K562 (cell line): ENCODE results near the gene C19orf67. TPM values are rescaled to one million over a fixed set of nuclear protein-coding genes. Genes with fewer than 3 reads are reported as not detected.

Source experiments
- ARNT ChIP-seq, 2 experiments: fragments of 450-650 bp; IDR thresholded peaks; 2 replicates each; pipeline ENCODE4 v1.6.1; 2016; ENCODE audit warnings: mild to moderate bottlenecking in 1 of 2
- CBFA2T2 ChIP-seq: fragments of 450-650 bp; conservative IDR thresholded peaks from 2 replicates; pipeline ENCODE4 v1.6.1; 2017; ENCODE audit warnings: mild to moderate bottlenecking
- CBX1 ChIP-seq: sonication (generic); IDR thresholded peaks from 2 replicates; pipeline ENCODE4 v1.6.1; 2016; ENCODE audit warnings: antibody characterized with exemption, low read depth, mild to moderate bottlenecking
- CC2D1A ChIP-seq: fragments of 450-650 bp; IDR thresholded peaks from 2 replicates; pipeline ENCODE4 v1.6.1; 2017; ENCODE audit warnings: mild to moderate bottlenecking
- KDM1A ChIP-seq, 2 experiments: fragments of 450-650 bp; IDR thresholded peaks; 2 replicates each; pipeline ENCODE4 v1.6.1; 2016; ENCODE audit warnings: mild to moderate bottlenecking in 2 of 2
- KLF13 ChIP-seq: fragments of 450-650 bp; IDR thresholded peaks from 2 replicates; pipeline ENCODE4 v1.6.1; 2016; ENCODE audit warnings: missing genetic modification characterization, low read depth, mild to moderate bottlenecking, missing compliant biosample characterization, moderate library complexity, borderline replicate concordance
- MCM2 ChIP-seq: fragments of 450-650 bp; IDR thresholded peaks from 2 replicates; pipeline ENCODE4 v1.6.1; 2017; ENCODE audit warnings: low read depth, mild to moderate bottlenecking
- MYC ChIP-seq, 2 experiments: fragments of 250-450 bp in 1 of 2; sonication (Bioruptor Pico) in 1 of 2; IDR thresholded peaks; 2 replicates each; pipeline versions ENCODE4 v1.5.1 to v1.6.1; 2012 to 2021; ENCODE audit warnings: low read depth in 2 of 2, borderline replicate concordance in 1 of 2, improper control_type of control experiment in 1 of 2, low read length in 1 of 2, mild to moderate bottlenecking in 1 of 2, moderate library complexity in 1 of 2
- POLR2G ChIP-seq: fragments of 200-400 bp; formaldehyde crosslinking; IDR thresholded peaks from 2 replicates; pipeline ENCODE4 v1.6.1; 2017; ENCODE audit warnings: low read depth, mild to moderate bottlenecking, antibody characterized with exemption, low read length, moderate library complexity
- RAD51 ChIP-seq: fragments of 450-650 bp; IDR thresholded peaks from 2 replicates; pipeline ENCODE4 v1.7.1; 2016; ENCODE audit warnings: low read depth, mild to moderate bottlenecking, borderline replicate concordance
- REST ChIP-seq, 2 experiments: fragments of 450-650 bp; formaldehyde crosslinking in 1 of 2; IDR thresholded peaks; 2 replicates each; pipeline versions ENCODE4 v1.4.0 to v1.6.1; 2014 to 2020; ENCODE audit warnings: mild to moderate bottlenecking in 2 of 2, borderline replicate concordance in 1 of 2, low read depth in 1 of 2
- SMARCE1 ChIP-seq: fragments of 450-650 bp; IDR thresholded peaks from 2 replicates; pipeline ENCODE4 v1.7.1; 2016; ENCODE audit warnings: mild to moderate bottlenecking
- SRSF9 ChIP-seq: fragments of 200-400 bp; formaldehyde crosslinking; IDR thresholded peaks from 2 replicates; pipeline ENCODE4 v1.6.1; 2017; ENCODE audit warnings: low read depth, low read length, borderline replicate concordance
- TBL1XR1 ChIP-seq, 2 experiments: IDR thresholded peaks; 2 replicates each; pipeline ENCODE4 v1.6.1; 2012; ENCODE audit warnings: improper control_type of control experiment in 2 of 2, low read length in 2 of 2, mild to moderate bottlenecking in 1 of 2
- TOE1 ChIP-seq, 2 experiments: fragments of 450-650 bp in 1 of 2; sonication (generic) in 1 of 2; formaldehyde crosslinking in 1 of 2; IDR thresholded peaks; 2 replicates each; pipeline versions ENCODE4 v1.7.1 to v1.8.0; 2016 to 2022; ENCODE audit warnings: borderline replicate concordance in 2 of 2, mild to moderate bottlenecking in 2 of 2, antibody characterized with exemption in 1 of 2, inconsistent platforms in 1 of 2, low read depth in 1 of 2, missing genetic modification reagents in 1 of 2, moderate library complexity in 1 of 2
- TRIM24 ChIP-seq, 2 experiments: fragments of 450-650 bp; IDR thresholded peaks; 2 replicates each; pipeline ENCODE4 v1.6.1; 2016
- ZNF639 ChIP-seq, 2 experiments: fragments of 200-800 bp in 1 of 2; sonication (Bioruptor generic) in 1 of 2; sonication (generic) in 1 of 2; formaldehyde crosslinking in 1 of 2; IDR thresholded peaks in 1 of 2; conservative IDR thresholded peaks in 1 of 2; 2 replicates each; pipeline versions ENCODE4 v1.5.0 to v1.6.1; 2016 to 2020; ENCODE audit warnings: missing compliant biosample characterization in 1 of 2, missing genetic modification characterization in 1 of 2, missing genetic modification reagents in 1 of 2
- polyA plus RNA-seq, 8 experiments: library from polyadenylated mRNA; depleted of rRNA in 4 of 8; stranded (reverse) in 5 of 8; unstranded in 3 of 8; fragments of >200 nt; fragmentation: Nextera tagmentation in 2 of 8; fragmentation: Illumina TruSeq in 1 of 8; extraction: Ambion mirVana in 2 of 8; extraction: Trizol in 1 of 8; gene quantifications; 2 replicates each; pipeline versions ENCODE4 v1.2.1 to v1.2.3, GENCODE V29; 2011 to 2014; ENCODE audit warnings: inconsistent platforms in 1 of 8, missing spikeins in 1 of 8
- total RNA-seq, 7 experiments: library from RNA; depleted of rRNA in 6 of 7; stranded (reverse); fragments of >200 nt in 6 of 7; fragmentation: Illumina TruSeq in 2 of 7; extraction: Trizol in 2 of 7; gene quantifications; 2 replicates each; pipeline versions ENCODE4 v1.2.1 to v1.2.3, GENCODE V29; 2011 to 2021; ENCODE audit warnings: low replicate concordance in 1 of 7

Gene C19orf67
- total and polyA plus RNA-seq, 9 of the 15 experiments (the other 6 are each of a cell fraction or from before 2014, with no cell fraction given): 0.29 to 1.8 (median 0.51) TPM; not detected in 3

GRCh38 chr19:14113762-14114414, 28.3 kb upstream of the C19orf67 start (continued):
- TF ChIP-seq ZNF639 (CRISPR knock-in tag; conservative IDR thresholded peaks at IDR 0.05 in 1 of 2, IDR thresholded peaks at IDR 0.05 in 1 of 2) (peak in 1 of 2 experiments; percentile 58; a peak in 1 of 4 replicates), TOE1 (IDR thresholded peaks at IDR 0.05; ENCODE audit: borderline replicate concordance) (peak; percentile 69; the same call in 1 of the 2 replicates), TOE1 (CRISPR knock-in tag; IDR thresholded peaks at IDR 0.05; ENCODE audit: borderline replicate concordance, low read depth) (no peak), MCM2 (no peak), SRSF9 (no peak), CC2D1A (peak; percentile 50; the same call in 1 of the 2 replicates), KLF13 (tag) (peak; percentile 55; the same call in 1 of the 2 replicates), MYC (IDR thresholded peaks at IDR 0.05; ENCODE audit: low read depth, low read length) (peak; percentile 46; the same call in 1 of the 2 replicates), MYC (CRISPR knock-in tag; IDR thresholded peaks at IDR 0.05; ENCODE audit: borderline replicate concordance, low read depth) (no peak), ARNT (IDR thresholded peaks at IDR 0.05) (peak in 1 of 2 experiments; percentile 69; a peak in 1 of 4 replicates), RAD51 (peak; percentile 16; the same call in 1 of the 2 replicates), SMARCE1 (no peak), TBL1XR1 (IDR thresholded peaks at IDR 0.05; ENCODE audit: low read length in 2 of 2) (peak in 1 of 2 experiments; percentile 68; a peak in 1 of 4 replicates), REST (IDR thresholded peaks at IDR 0.05; ENCODE audit: borderline replicate concordance) (no peak; the same call in 1 of the 2 replicates), REST (CRISPR knock-in tag; IDR thresholded peaks at IDR 0.05; ENCODE audit: low read depth) (0 out of 2 replicates have a peak, but pooled peaks have one; percentile 50), POLR2G (0 out of 2 replicates have a peak, but pooled peaks have one; percentile 35), KDM1A (IDR thresholded peaks at IDR 0.05) (peak; percentile 87 to 93), CBX1 (peak; percentile 89), TRIM24 (IDR thresholded peaks at IDR 0.05) (peak in 1 of 2 experiments; percentile 38; a peak in 1 of 4 replicates), CBFA2T2 (no peak)
